ENCODE results near the gene RAB40C.

The RAB40C gene

DNA sequence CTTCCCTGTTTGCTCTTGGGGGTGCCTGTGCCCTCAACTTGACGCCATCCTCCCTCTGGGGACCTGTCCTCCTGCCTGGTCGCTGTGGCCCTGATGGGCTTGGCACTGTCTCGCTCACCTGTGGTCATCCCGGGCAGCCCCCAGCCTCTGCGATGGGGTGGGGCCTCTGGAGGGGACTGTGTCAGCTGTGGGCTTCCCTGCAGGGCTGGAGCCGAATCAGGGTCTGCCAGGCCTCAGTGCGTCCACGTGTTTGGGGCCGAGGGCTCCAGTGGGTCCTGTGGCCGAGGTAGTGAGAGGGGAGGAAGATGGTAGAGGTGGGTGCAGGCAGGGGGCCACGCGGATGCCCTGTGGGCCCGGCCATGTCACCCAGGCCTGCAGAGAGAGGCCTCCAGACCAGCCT is 12.1 kb upstream of the RAB40C start:
- TF ChIP-seq POLR2AphosphoS5 (IDR thresholded peaks at IDR 0.05; ENCODE audit: low read depth, low read length) (no peak), FOXP2 (optimal IDR thresholded peaks at IDR 0.05; ENCODE audit: borderline replicate concordance, extremely low read depth, extremely low read length, insufficient read depth) (no peak), SIN3A (IDR thresholded peaks at IDR 0.05; ENCODE audit: borderline replicate concordance, insufficient read depth, low read length) (no peak), TAF1 (IDR thresholded peaks at IDR 0.05; ENCODE audit: borderline replicate concordance, insufficient read depth, low read length) (no peak)
- TF ChIP-seq, protein P1, sequence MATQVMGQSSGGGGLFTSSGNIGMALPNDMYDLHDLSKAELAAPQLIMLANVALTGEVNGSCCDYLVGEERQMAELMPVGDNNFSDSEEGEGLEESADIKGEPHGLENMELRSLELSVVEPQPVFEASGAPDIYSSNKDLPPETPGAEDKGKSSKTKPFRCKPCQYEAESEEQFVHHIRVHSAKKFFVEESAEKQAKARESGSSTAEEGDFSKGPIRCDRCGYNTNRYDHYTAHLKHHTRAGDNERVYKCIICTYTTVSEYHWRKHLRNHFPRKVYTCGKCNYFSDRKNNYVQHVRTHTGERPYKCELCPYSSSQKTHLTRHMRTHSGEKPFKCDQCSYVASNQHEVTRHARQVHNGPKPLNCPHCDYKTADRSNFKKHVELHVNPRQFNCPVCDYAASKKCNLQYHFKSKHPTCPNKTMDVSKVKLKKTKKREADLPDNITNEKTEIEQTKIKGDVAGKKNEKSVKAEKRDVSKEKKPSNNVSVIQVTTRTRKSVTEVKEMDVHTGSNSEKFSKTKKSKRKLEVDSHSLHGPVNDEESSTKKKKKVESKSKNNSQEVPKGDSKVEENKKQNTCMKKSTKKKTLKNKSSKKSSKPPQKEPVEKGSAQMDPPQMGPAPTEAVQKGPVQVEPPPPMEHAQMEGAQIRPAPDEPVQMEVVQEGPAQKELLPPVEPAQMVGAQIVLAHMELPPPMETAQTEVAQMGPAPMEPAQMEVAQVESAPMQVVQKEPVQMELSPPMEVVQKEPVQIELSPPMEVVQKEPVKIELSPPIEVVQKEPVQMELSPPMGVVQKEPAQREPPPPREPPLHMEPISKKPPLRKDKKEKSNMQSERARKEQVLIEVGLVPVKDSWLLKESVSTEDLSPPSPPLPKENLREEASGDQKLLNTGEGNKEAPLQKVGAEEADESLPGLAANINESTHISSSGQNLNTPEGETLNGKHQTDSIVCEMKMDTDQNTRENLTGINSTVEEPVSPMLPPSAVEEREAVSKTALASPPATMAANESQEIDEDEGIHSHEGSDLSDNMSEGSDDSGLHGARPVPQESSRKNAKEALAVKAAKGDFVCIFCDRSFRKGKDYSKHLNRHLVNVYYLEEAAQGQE (IDR thresholded peaks at IDR 0.05; ENCODE audit: insufficient read depth in 1 of 2, low read depth in 2 of 2, low read length in 2 of 2) = no peak

DNA sequence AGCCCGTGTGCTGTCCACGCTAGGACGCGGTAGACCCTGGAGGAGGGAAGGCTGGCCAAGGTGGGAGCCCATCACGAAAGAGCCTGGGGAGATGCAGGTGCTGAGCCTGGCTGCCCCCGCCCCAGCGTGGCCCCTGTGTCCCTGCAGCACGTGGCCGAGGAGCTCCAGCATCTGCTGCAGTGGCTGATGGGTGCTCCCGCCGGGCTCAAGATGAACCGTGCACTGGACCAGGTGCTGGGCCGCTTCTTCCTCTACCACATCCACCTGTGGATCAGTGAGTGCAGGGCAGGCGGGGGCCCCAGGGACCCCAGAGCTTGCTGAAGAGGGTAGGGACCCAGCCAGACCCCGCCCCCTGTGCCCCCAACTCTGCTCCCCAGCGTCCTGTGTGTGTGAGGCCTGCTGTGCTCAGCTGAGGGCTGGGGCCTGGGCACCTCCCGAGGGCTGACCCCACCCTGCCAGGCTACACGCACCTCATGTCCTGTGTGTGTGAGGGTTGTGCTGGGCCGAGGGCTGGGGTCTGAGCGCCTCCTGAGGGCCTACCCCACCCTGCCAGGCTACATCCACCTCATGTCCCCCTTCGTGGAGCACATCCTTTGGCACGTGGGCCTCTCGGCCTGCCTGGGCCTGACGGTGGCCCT is 11.5 kb upstream of the RAB40C start:
- TF ChIP-seq SIN3A (IDR thresholded peaks at IDR 0.05; ENCODE audit: borderline replicate concordance, insufficient read depth, low read length) (no peak), TAF1 (IDR thresholded peaks at IDR 0.05; ENCODE audit: borderline replicate concordance, insufficient read depth, low read length) (no peak), FOXP2 (optimal IDR thresholded peaks at IDR 0.05; ENCODE audit: borderline replicate concordance, extremely low read depth, extremely low read length, insufficient read depth) (no peak), POLR2AphosphoS5 (IDR thresholded peaks at IDR 0.05; ENCODE audit: low read depth, low read length) (no peak)
- TF ChIP-seq, protein P1 (IDR thresholded peaks at IDR 0.05; ENCODE audit: insufficient read depth in 1 of 2, low read depth in 2 of 2, low read length in 2 of 2) = no peak

DNA sequence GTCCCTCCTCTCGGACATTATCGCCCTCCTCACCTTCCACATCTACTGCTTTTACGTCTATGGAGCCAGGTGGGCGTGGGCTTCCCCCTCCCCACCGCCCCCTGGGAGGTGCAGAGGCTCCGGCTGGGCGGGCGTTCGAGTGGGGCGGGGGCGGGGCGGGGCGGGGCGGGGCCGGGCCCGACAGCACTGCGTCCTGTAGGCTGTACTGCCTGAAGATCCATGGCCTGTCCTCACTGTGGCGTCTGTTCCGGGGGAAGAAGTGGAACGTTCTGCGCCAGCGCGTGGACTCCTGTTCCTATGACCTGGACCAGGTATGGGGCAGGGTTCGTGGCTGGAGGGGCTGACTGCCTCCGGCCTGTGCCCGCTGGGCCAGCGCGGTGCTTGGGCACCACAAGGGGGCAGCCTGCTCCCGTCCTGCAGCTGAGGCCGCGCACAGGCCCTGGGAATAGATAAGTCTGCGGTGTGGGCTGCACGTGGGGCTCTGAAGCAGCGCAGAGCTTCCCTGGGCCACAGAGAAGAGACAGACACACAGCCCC is 10.9 kb upstream of the RAB40C start:
- TF ChIP-seq SIN3A (IDR thresholded peaks at IDR 0.05; ENCODE audit: borderline replicate concordance, insufficient read depth, low read length) (no peak), FOXP2 (optimal IDR thresholded peaks at IDR 0.05; ENCODE audit: borderline replicate concordance, extremely low read depth, extremely low read length, insufficient read depth) (peak; percentile 72)

DNA sequence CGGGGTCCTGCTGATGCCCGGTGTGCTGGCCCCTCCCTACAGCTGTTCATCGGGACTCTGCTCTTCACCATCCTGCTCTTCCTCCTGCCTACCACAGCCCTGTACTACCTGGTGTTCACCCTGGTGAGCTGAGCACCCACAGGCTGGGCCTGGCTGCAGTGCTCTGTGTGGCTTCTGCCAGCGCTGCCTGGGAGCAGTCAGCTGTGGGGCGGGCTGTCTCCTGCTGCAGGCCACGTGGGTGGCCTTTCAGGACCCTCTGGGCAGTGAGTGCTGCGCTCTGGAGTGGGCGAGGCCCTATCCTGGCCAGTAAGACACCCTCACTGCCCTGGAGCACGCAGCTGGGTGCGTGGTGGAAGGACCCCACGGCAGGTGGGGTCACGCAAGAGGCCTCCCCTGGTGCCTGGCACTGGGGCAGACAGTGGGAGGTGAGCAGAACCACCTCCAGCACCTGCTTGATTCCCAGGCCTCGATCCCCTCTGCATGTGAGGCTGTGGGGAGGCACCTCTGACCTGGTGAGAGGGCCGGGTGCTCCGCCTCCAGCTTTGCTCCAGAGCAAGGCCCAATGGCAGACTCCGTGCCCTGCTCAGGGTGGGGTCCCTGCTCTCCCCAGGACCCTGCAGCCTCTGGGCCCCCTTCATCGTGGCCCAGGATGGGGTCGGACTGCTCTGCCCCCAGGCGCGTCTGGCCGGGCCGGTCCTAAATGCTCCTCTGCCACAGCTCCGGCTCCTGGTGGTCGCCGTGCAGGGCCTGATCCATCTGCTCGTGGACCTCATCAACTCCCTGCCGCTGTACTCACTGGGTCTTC is 9.5 kb upstream of the RAB40C start:
- no peak for TF ChIP-seq POLR2AphosphoS5 (IDR thresholded peaks at IDR 0.05; ENCODE audit: low read depth, low read length)

DNA sequence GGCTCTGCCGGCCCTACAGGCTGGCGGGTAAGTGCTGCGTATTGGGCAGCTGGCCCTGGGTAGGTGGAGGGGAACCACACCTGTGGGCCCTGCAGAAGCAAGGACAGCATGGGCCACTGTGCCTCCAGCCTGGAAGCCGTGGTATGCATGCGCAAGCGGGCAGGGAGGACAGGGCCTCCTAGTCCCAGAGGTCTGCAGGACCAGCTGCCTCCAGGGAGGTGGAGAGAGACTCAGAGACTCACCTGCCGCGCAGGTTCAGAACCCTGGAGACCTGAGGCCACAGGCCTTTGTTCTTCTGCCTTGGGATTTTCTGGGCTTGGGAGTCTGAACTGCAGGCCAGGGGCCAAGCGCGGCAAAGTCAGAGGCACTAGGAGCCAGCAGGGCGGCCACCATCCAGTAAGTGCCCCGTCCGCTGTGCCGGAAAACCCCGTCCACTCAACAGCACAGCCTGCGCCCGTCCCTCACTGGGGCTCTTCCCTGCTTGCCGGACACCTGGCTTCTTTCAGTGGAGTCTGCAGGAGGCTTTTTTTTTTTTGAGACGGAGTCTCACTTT is 8.8 kb upstream of the RAB40C start:
- TF ChIP-seq SIN3A (IDR thresholded peaks at IDR 0.05; ENCODE audit: borderline replicate concordance, insufficient read depth, low read length) (no peak), FOXP2 (optimal IDR thresholded peaks at IDR 0.05; ENCODE audit: borderline replicate concordance, extremely low read depth, extremely low read length, insufficient read depth) (no peak), TAF1 (IDR thresholded peaks at IDR 0.05; ENCODE audit: borderline replicate concordance, insufficient read depth, low read length) (no peak), POLR2AphosphoS5 (IDR thresholded peaks at IDR 0.05; ENCODE audit: low read depth, low read length) (no peak)
- TF ChIP-seq, protein P1 (IDR thresholded peaks at IDR 0.05; ENCODE audit: insufficient read depth in 1 of 2, low read depth in 2 of 2, low read length in 2 of 2) = no peak

DNA sequence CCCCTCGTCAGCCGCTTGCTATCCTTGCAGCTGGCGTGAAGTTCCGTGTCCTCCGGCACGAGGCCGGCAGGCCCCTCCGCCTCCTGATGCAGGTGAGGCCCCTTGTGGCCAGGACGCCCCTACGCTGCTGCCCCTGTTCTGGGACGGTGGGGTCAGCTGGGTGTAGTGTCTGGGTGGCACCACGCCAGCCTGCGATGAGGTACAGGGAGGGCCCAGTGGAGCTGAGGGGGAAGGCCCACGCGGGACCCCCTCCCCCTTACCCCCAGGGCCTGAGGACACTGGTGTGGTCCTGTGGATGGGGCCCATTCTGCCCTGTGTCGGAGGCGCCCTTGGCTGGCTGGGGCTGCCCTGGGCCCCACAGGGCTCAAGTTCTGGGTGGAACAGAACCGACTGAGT is 7.7 kb upstream of the RAB40C start:
- TF ChIP-seq, protein P1 (IDR thresholded peaks at IDR 0.05; ENCODE audit: insufficient read depth in 1 of 2, low read depth in 2 of 2, low read length in 2 of 2) = no peak
- TF ChIP-seq TAF1 (IDR thresholded peaks at IDR 0.05; ENCODE audit: borderline replicate concordance, insufficient read depth, low read length) = no peak
- no peak for TF ChIP-seq POLR2AphosphoS5 (IDR thresholded peaks at IDR 0.05; ENCODE audit: low read depth, low read length)
- no peak for TF ChIP-seq SIN3A (IDR thresholded peaks at IDR 0.05; ENCODE audit: borderline replicate concordance, insufficient read depth, low read length)
- no peak for TF ChIP-seq FOXP2 (optimal IDR thresholded peaks at IDR 0.05; ENCODE audit: borderline replicate concordance, extremely low read depth, extremely low read length, insufficient read depth)
